AML-193 (cell line): ENCODE results near the gene NUDT8.
"Not testable (repeated sequence)": the region's sequence is repeated elsewhere in the genome, so short reads cannot be mapped to it uniquely, and the experiment has no call there.

Source experiments
- DNase-seq, 2 experiments: peaks; one replicate each; lab custom pipeline; 2025; lab: John Stamatoyannopoulos, UW

NUDT8 gene

GRCh38 chr11:67588899-67589415 is 40.8 kb downstream of the NUDT8 start:
- not testable (repeated sequence) for DNase-seq

GRCh38 chr11:67588136-67588503 is 41.6 kb downstream of the NUDT8 start:
- no peak for DNase-seq

- DNase-seq = no peak
Observed at GRCh38 chr11:67586568-67587250, 43.0 kb downstream of the NUDT8 start.

GRCh38 chr11:67585911-67586310 is 43.8 kb downstream of the NUDT8 start:
- no peak for DNase-seq

- no peak for DNase-seq
Observed at GRCh38 chr11:67584881-67585873, 44.6 kb downstream of the NUDT8 start.

- peak in 1 of 2 experiments; percentile 26 for DNase-seq
Observed at GRCh38 chr11:67584205-67584880, 45.4 kb downstream of the NUDT8 start.

GRCh38 chr11:67583247-67584204 is 46.2 kb downstream of the NUDT8 start, which contains the start of gene GSTP1:
TSS of gene GSTP1 (plus strand) at chr11:67583812. CDS start at chr11:67583844, 32 bp downstream.
- peak; percentile 17 to 40 for DNase-seq

- no peak for DNase-seq
Observed at GRCh38 chr11:67582011-67582410, 47.7 kb downstream of the NUDT8 start.

GRCh38 chr11:67581469-67581868 is 48.3 kb downstream of the NUDT8 start:
- no peak for DNase-seq

- DNase-seq = no peak
Observed at GRCh38 chr11:67577951-67578350, 51.8 kb downstream of the NUDT8 start.
